Epithelial cell of prostate (primary cell): Measurements from ENCODE around the gene RRP1.

Source experiments
- DNase-seq: peaks from one replicate; pipeline ENCODE4 v3.0.0-alpha.2; 2011; ENCODE audit warnings: low read depth, low spot score
- H3K27ac ChIP-seq: fragments of 450-650 bp; 2 replicates; pipeline ENCODE4 v1.5.1; 2017; ENCODE audit warnings: mild to moderate bottlenecking

The RRP1 gene, protein sequence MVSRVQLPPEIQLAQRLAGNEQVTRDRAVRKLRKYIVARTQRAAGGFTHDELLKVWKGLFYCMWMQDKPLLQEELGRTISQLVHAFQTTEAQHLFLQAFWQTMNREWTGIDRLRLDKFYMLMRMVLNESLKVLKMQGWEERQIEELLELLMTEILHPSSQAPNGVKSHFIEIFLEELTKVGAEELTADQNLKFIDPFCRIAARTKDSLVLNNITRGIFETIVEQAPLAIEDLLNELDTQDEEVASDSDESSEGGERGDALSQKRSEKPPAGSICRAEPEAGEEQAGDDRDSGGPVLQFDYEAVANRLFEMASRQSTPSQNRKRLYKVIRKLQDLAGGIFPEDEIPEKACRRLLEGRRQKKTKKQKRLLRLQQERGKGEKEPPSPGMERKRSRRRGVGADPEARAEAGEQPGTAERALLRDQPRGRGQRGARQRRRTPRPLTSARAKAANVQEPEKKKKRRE

DNA sequence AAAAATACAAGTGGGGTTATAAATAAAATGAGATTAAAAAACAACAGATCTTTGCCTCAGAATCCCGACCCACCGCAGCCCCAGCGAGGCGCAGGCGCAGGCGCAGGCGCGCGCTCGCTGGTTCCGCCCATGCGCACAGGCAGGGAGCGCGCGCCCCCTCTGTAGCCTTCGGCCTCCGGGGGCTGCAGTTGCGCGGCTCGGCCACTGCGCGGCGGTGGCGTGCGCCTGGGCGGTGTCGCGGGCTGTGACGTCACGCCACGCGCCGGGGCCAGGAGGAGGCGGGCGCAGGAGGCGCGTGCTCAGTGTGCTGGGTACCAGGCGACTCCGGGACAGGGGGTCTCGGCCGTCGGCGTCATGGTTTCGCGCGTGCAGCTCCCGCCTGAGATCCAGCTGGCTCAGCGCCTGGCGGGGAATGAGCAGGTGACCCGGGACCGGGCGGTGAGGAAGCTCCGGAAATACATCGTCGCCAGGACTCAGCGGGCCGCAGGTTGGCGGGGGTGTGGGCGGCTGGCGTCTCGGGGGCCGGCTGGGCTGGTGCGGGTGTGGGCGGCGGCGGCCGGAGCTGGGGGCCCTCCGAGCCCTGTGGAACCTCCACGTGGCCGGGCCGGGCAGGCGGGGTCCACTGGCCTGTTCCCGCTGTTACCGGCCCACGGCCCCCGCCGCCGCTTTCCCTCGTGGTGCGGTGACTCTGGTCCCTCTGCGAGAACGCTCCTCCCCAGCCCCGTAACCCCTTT, at the start of gene RRP1:
RRP1 (plus strand) TSS at position 302 of the 734 bp plus-strand sequence; CDS start at position 355, 53 bp downstream.
- no peak for DNase-seq
- H3K27ac ChIP-seq, result peak within 1 kb of the TSS; percentile 80

DNA sequence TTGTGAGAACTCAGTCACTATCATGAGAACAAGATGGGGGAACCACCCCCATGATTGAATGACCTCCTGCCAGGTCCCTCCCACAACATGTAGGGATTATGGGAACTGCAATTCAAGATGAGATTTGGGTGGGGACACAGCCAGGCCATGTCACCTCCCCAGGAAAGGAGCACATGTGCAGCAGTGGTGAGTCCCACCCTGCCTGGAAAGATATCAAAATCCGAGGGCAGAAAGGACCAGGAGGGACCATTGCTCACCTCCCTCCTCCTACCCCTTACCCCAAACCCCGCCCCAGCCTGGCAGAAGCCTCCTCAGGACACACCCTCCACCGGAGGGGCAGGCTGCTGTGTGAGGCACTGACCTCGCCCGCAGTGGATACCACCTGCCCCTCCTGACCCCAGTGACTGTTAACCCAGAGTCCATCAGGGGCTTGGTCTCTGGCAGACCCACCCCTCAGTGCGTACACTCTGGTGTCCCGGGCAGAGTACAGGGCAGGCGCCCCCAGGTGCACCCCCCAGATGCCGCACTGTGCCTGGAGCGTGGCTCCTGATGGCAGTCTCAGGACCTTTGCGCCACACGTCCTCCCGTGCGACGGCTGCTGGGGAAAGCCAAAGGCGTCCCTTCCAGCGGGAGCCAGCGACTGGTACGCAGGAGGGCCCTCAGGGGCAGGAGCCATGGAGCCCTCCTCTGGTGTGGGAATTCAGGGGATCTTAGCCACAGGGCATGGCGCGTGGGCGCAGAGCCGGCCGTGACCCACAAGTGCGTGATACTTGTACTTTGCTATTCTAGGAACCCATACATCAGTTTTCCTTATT, 49.5 kb upstream of the RRP1 start:
- DNase-seq, result no peak
- no peak overlapping the region for H3K27ac ChIP-seq

DNA sequence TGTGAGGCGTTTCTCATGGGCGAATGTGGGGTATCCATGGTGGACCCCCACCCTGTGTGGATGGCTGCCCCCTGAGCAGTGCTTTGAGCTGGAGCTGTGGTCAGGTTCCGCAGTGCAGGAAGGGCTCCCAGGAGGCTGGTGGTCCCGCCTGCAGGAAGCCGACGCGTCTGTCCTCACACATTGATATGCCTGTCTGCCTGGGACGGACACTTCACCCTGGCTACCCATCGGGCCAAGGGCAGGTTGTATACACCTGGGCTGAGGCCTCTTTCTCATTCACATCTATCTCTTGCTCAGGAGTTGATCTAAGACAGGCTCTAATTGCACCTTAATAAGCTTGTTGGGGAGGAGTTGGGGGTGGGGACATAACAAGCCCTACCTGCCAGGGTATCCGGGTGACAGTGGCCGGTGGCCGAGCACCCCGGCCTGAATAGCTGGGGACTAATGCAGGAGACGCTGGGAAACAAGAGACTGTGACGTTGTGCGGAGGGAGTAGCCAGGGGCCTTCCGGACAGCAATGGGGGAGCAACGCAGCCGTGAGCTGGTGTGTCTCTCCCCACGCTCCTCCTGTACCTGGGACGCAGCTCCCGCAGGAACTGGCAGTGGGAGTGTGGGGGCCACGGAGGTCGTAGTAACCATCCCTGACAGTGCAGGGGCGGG, 48.8 kb upstream of the RRP1 start:
- H3K27ac ChIP-seq, result no peak overlapping the region
- DNase-seq, result peak; percentile 45

DNA sequence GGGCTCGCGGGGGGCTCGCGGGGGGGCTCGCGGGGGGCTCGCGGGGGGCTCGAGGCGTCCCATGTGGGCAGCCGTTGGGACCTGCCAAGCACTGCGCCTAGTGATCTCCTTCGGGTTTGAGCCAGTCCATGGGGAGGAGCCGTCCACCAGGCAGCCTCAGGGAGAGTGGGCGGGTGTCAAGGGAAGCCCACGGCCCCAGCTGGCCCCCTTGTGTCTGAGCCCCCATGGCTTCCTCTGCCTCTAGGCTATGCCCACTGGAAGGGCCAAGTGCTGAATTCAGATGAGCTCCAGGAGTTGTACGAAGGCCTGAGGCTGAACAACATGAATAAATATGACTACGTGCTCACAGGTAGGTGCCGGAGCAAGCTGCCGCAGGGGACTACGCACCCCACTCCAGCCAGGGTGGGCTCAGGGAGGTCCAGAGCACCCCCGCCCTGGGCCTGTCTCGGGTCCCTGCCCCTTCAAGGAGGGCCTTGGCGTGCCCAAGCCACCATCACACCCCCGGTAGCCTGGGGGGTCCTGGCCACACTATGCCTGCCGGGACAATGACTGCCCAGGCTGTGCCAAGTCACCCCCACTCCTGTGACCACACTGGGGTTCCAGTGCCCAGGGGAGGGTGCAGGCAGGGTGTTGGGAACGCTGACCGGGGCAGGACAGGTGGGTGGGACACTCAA, 47.8 kb upstream of the RRP1 start:
- H3K27ac ChIP-seq, result no peak overlapping the region
- no peak for DNase-seq

DNA sequence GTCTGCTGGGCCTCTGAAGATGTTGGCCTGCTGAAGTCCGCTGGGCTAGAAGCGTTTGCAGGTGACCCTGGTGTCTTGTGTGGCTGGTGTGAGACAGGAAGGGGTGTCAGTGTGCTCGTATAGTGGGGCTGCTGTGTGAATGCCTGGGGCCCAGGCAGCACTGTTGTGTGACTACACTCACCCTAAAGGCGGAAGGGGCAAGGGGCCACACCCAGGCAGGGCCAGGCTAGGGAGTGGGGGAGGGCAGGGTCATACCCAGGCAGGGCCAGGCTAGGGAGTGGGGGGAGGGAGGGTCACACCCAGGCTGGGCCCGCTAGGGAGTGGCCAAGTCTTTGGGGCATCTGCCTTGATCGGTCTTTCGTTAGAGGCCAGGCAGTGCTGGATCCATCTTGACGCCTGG, 45.4 kb upstream of the RRP1 start:
- no peak for DNase-seq
- no peak overlapping the region for H3K27ac ChIP-seq

DNA sequence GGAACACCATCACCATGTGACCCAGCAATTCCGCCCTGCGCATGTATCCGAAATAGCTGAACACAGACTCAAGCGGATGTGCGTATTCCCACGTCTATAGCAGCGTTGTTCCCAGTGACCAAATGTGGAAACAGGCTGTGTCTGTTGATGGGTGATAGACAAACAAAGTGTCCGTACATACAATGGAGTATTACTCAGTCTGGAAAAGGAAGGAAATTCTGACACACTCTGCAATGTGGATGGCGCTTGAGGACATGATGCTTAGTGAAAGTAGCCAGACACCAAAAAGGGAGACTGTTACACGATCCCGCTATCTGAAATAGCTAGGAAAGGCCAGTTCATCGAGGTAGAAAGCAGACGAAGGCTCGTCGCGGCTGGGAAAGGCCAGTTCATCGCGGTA, 44.7 kb upstream of the RRP1 start:
- no peak for DNase-seq

DNA sequence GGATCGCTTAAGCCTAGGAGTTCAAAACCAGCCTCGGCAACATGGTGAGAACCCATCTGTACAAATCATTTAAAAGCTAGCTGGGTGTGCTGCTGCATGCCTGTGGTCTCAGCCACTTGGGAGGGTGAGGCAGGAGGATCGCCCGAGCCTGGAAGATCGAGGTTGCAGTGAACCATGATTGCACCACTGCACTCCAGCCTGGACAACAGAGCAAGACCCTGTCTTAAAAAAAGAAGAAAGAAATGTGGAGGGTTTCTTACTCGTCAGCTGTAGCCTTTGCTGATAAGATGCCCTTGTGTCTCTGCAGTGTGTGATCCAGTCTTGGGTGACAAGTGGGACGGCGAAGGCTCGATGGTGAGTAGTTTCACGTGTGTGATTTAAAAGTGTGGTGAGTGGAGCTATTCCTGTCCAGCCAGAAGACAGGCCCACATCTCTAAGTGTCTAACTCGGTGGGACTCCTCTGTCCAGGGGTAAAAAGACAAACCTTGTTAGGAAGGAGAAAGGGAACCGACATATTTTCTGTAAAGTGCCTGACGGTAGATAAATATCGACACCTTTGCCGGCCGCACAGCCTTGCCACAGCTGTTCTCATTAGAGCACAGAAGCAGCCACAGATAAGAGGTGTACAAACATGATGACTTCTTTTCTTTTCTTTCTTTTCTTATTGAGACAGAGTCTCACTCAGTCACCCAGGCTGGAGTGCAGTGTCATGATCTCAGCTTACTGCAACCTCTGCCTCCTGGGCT, 43.4 kb upstream of the RRP1 start:
- no peak for DNase-seq
- H3K27ac ChIP-seq, result no peak overlapping the region

More for the DNA sequence above, 44.7 kb upstream of the RRP1 start:
- no peak overlapping the region for H3K27ac ChIP-seq

DNA sequence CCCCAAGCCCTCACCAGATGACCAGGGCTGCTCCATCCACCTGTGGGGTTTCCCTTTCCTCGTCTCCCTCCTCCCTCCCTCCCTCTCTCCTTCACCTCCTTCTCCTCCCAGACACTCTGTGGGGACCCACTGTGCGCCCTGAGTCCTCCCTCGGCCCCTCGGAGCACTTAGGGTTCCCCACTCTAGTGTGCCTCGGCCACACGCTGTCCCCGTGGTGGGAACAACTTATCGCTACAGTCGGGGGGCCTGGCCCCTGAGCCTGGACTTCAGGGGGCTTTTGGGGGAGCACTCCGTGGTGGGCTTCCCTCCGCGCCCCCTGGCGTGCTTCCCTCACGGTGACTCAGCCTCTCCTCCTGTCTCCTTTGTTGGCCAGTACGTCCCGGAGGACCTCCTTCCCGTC, 40.8 kb upstream of the RRP1 start:
- H3K27ac ChIP-seq, result no peak overlapping the region
- no peak for DNase-seq

DNA sequence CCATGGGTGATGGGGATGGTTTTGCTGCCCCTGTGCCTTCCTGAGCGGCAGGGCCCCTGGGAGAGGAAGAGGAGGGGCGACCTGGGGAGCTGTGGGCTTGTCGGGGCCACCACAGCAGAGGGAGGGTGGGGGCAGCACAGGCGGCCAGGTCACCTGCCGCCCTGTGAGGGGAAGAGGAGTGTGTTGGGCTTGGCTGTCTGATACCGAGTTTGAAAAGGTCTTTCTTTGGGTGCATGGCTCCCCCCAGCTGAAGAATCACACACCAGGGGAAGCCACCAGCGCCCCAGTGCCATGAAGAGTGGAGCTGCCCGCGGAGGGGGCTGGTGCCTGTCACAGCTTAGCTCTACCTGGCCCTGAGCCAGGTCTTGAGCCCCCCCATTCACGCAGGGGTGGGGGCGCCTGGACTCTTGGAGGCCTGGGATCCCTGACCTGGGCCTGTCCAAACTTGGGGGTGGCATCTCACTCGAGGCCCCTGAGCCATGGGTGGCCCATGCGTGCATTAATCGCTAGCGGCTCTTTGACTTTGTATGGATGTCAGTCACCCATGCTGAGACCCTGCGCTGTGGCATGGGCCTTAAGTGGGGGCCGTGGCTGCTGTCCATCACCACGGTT, 39.6 kb upstream of the RRP1 start:
- H3K27ac ChIP-seq, result no peak overlapping the region
- no peak for DNase-seq

DNA sequence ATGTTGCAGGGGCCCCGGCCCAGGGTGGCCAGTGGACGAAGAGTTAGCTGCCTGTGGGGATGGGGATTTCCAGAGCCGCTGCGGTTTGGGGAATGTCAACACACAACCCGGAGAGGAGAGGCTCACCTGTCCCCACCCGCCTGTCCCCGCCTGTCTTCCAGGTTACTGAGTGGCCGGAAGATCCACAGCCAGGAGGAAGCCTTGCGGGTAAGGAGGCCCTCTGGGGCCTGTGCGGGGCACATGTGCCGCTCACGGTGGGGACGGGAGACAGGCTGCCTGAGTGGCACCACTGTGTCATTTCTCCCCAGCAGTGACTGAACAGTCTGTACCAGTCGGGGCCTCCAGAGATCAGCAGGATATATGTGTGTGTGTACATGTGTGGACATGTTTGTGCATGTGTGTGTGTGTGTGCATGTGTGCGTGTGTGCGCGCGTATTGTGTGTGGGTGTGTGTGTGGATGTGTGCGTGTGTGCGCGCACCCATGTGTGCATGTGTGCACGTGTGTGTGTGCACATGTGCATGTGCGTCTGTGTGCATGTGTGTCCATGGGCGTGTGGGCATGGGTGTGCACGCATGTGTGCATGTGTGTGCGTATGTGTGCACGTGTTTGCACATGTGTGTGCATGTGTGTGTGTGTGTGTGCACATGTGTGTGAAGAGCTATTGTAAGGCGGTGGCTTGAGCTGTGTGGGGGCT, 38.9 kb upstream of the RRP1 start:
- no peak for DNase-seq
- no peak overlapping the region for H3K27ac ChIP-seq

DNA sequence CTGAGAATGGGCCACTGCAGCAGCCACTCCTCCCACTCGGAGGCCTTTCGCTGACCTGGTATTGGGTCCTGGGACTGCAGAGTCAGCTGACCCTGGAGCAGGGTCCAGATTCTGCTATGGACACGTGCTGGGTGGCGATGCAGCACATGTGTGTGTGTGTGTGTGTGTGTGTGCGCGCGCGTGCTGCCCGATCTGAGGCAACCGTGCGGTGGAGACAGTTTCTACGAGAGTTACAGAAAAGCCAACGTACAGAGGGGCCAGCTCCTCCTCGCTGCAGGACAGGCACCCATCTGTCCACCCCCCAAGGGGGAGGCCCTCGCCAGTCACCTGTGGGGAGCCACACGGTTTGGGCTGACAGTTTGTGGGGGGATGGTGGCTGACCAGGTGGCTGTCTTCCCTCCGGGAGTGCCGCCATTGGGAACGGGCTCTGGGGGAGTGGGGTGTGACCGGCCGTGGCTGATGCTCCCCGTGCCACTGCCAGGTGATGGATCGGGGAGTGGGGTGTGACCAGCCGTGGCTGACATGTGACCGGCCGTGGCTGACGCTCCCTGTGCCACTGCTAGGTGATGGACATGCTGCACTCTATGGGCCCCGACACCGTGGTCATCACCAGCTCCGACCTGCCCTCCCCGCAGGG, 37.3 kb upstream of the RRP1 start:
- no peak overlapping the region for H3K27ac ChIP-seq
- no peak for DNase-seq

DNA sequence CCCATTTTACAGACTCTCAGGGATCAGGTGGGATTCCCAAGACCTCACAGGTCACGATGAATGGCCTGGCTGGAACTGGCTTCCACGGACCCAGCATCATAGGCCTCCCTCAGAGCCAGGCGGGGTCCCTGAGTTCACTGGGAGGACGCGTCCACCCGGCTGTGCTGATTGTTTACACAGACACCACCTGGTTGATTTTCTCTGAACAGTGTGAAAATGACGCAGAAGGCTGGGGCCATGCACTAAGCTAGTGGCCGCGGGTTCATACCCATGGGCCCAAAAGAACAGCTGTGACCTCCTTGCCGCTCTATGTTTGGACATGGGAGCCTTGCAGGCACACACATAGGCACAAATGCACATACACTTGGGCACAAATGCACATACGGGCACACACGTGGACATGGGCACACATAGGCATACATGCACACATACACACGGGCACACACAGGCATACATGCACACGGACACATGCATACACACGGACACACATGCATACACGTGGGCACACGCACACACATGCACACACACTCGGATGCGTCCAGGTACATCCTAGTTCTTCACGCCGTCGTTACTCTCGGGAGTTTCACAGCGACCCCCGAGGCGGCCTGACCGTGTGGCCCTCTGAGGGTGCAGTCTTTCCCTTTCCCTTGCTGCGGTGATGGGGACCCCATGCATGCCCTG, 36.5 kb upstream of the RRP1 start:
- DNase-seq, result no peak
- no peak overlapping the region for H3K27ac ChIP-seq

DNA sequence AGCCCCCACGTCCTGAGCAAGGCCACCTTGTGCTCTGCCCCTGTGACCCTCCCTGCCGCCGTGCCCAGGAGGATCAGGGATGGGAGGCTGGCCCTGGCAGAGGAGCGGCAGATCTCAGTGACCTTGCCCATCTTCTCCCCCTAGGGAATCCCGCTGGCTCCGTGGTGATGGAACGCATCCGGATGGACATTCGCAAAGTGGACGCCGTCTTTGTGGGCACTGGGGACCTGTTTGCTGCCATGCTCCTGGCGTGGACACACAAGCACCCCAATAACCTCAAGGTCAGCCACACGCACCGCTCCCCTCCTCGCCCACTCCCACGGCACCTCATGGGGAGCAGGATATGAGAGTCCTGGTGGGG, 36.0 kb upstream of the RRP1 start:
- H3K27ac ChIP-seq, result no peak overlapping the region
- no peak for DNase-seq

DNA sequence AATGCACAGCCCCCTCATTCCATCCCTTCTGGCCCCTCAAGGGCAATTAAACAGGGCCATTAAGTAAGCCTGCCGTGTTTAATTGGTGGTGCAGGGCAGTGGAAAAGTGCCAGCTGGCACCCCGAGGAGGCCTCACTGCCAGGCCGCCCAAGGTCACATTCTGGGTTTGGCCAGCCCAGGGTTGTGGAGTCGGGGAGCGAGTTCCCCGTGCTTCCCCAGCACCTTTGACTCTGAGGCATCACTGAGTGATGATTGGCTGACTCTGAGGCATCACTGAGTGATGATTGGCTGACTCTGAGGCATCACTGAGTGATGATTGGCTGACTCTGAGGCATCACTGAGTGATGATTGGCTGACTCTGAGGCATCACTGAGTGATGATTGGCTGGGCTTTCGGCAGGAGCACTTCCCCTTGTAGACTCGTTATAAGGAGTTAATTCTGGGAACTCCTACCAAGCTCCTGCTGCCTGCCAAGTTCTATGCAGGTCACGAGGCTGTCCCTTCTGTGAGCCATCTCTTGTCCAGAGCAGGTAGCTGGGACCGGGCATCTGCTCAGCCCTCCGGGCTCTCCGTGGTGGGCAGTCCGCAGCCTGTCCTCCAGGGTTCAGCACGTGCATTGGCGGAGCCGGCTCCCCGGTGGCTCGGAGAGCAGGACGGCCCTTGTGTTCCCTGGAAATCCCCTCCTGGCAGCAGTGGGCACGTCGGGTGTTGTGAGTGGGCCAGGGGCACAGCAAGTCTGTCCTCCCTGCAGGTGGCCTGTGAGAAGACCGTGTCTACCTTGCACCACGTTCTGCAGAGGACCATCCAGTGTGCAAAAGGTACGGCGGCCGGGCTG, 34.2 kb upstream of the RRP1 start:
- no peak overlapping the region for H3K27ac ChIP-seq
- DNase-seq, result no peak

DNA sequence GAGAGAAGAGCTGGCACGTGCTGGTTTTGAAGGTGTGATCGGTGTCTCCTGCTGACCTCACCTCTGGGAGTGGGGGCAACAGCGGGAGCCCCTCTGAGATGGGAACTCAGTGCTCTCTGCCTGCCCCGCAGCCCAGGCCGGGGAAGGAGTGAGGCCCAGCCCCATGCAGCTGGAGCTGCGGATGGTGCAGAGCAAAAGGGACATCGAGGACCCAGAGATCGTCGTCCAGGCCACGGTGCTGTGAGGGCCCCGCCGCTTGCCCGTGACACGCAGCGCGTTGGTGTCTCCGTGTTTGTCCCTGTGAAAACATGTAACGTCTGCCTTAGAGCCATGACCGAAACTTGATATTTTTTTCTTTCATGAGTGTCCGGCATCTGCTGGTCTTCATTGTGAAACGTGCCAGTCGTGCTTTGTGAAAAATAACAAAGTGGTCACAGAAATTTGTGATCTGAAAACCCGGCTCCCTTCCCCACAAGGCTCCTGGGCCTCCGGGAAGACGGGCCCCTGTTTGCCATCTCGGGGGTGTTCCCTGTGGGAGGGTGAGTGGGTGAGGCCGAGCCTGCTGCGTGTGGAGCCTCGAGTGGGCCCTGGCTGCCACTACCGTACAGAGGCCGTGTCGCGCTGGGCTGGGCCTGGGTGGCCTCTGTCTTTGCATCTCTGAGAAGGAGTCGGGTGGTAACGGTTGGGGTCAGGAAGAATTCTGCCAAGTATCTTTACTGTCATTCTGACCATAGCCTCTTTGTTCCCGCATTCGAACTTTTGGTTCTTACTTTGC, 33.4 kb upstream of the RRP1 start:
- no peak for DNase-seq
- H3K27ac ChIP-seq, result no peak overlapping the region
